Ovary (tissue), 9 donors: ENCODE results near the gene OLFM1. TPM values are rescaled to one million over a fixed set of nuclear protein-coding genes. Genes with fewer than 3 reads are reported as not detected.
"Not testable (repeated sequence)": the region's sequence is repeated elsewhere in the genome, so short reads cannot be mapped to it uniquely, and the experiment has no call there.

ENCODE experiments used
- DNase-seq, 5 donors: peaks; one replicate each; pipeline ENCODE4 v3.0.0-alpha.2; 2019 to 2020
- H3K27ac ChIP-seq, 2 donors: fragments of 200-600 bp; one replicate each; pipeline versions ENCODE4 v1.5.1 to v1.8.0; 2019 to 2022
- H3K27me3 ChIP-seq: fragments of 200-600 bp; one replicate; pipeline ENCODE4 v1.8.0; 2022
- H3K36me3 ChIP-seq: fragments of 200-600 bp; sonication (generic); one replicate; pipeline ENCODE4 v1.5.1; 2019
- H3K4me1 ChIP-seq: one replicate; pipeline ENCODE4 v1.8.1; 2013; ENCODE audit warnings: mild to moderate bottlenecking, moderate library complexity; ENCODE audit not compliant: insufficient read depth
- H3K4me3 ChIP-seq: fragments of 200-600 bp; sonication (generic); one replicate; pipeline ENCODE4 v1.5.1; 2017
- H3K9me3 ChIP-seq, 2 donors: fragments of 200-600 bp in 1 of 2; sonication (generic) in 1 of 2; one replicate each; pipeline versions ENCODE4 v1.5.1 to v1.8.1; 2013 to 2019; ENCODE audit warnings: mild to moderate bottlenecking in 1 of 2, moderate library complexity in 1 of 2
- CTCF ChIP-seq, 3 donors: fragments of 450-650 bp in 2 of 3; fragments of 200-600 bp in 1 of 3; IDR thresholded peaks; one replicate each; pipeline versions ENCODE4 v1.5.1 to v1.8.0; 2016 to 2022; ENCODE audit warnings: antibody characterized with exemption in 3 of 3, mild to moderate bottlenecking in 1 of 3
- EP300 ChIP-seq: sonication (generic); formaldehyde crosslinking; IDR thresholded peaks from one replicate; pipeline ENCODE4 v1.6.1; 2017; ENCODE audit warnings: antibody characterized with exemption
- POLR2A ChIP-seq: fragments of 450-650 bp; IDR thresholded peaks from one replicate; pipeline ENCODE4 v1.6.1; 2017; ENCODE audit warnings: antibody characterized with exemption, mild to moderate bottlenecking, moderate library complexity
- WGBS, 3 donors: extraction: QIAGEN DNeasy Blood & Tissue Kit in 1 of 3; methylation state at CpG; one replicate each; pipeline versions ENCODE4 v1.1.5 to v1.1.7; 2013 to 2017; 5-methylcytosine and 5-hydroxymethylcytosine counted together
- intact Hi-C, 4 donors: fragments of 100-400 bp; cut with DNase I; formaldehyde crosslinking; loops; one replicate each; pipeline versions ENCODE4 v1.11.0 to v1.15.1; 2022 to 2023
- polyA plus RNA-seq, 2 donors: library from polyadenylated mRNA; stranded (reverse); fragments of 200-250 nt in 1 of 2; fragments of 350-450 nt in 1 of 2; fragmentation: Illumina TruSeq in 1 of 2; extraction: RNeasy Lipid Tissue Mini Kit (QIAGEN cat#74804) in 1 of 2; gene quantifications; one replicate each; pipeline ENCODE4 v1.2.3, GENCODE V29; 2013 to 2014
- total RNA-seq, 7 donors: library from RNA; depleted of rRNA in 2 of 7; stranded (reverse); fragments of >200 nt in 2 of 7; fragmentation: NEBNext Ultra II Directional in 3 of 7; extraction: Animal tissue kit (Norgen Biotek cat#: 25700) in 3 of 7; gene quantifications; one replicate each; pipeline versions ENCODE4 v1.1.0 to v1.2.4, GENCODE V29; 2016 to 2023
- donor health status: DM: no; HTN: no; CAD: no; lungs with moderate emphysema.
- donor health status: DM: no; HTN: no; CAD: no.
- donor health status: Bipolar disorder and iron deficiency.
- donor health status: DM: yes; HTN: yes; CAD: no.
- donor health status: DM: no; HTN: no; CAD: no.
- donor health status: DM: yes; HTN: yes; CAD: no.

OLFM1 gene
- total and polyA plus RNA-seq, 9 donors = 6.5 to 40.0 (median 19.9) TPM

- H3K9me3 ChIP-seq = no peaks in the 10 kb centered on the region
- intact Hi-C loops = no loop called here
- TF ChIP-seq EP300 (no peak), CTCF (IDR thresholded peaks at IDR 0.05) (no peak), POLR2A (no peak)
- H3K27me3 ChIP-seq = no peaks in the 10 kb centered on the region
- no peak for DNase-seq
- no peak overlapping the region for H3K27ac ChIP-seq
- no peaks in the 10 kb centered on the region for H3K36me3 ChIP-seq
- H3K4me1 ChIP-seq = no peaks in the 10 kb centered on the region
- WGBS, 3 donors = 79 to 83% (median 81%) methylated on average over 8 of the region's 8 CpGs
- H3K4me3 ChIP-seq = no peak overlapping the region
Measured at GRCh38 chr9:135109650-135110049, 22.2 kb downstream of the OLFM1 start.

- no peaks in the 10 kb centered on the region for H3K4me1 ChIP-seq
- no peak overlapping the region for H3K27ac ChIP-seq
- 51 to 56% (median 51%) methylated on average over 14 of the region's 14 CpGs for WGBS, 3 donors
- intact Hi-C loops = no loop called here
- TF ChIP-seq POLR2A (no peak), CTCF (IDR thresholded peaks at IDR 0.05) (no peak), EP300 (no peak)
- H3K9me3 ChIP-seq = no peaks in the 10 kb centered on the region
- no peak overlapping the region for H3K4me3 ChIP-seq
- DNase-seq = no peak
- H3K27me3 ChIP-seq = no peaks in the 10 kb centered on the region
- H3K36me3 ChIP-seq = no peaks in the 10 kb centered on the region
Measured at GRCh38 chr9:135110416-135110815, 22.9 kb downstream of the OLFM1 start.

- H3K4me3 ChIP-seq, H3K9me3 ChIP-seq, H3K4me1 ChIP-seq, H3K36me3 ChIP-seq, intact Hi-C loops, H3K27me3 ChIP-seq, H3K27ac ChIP-seq, DNase-seq: not testable (repeated sequence)
- 79 to 85% (median 84%) methylated on average over 12 of the region's 12 CpGs for WGBS, 3 donors
Measured at GRCh38 chr9:135111600-135111999, 24.1 kb downstream of the OLFM1 start.

GRCh38 chr9:135116371-135116770 is 28.9 kb downstream of the OLFM1 start:
- intact Hi-C loops = no loop called here
- H3K4me1 ChIP-seq = no peaks in the 10 kb centered on the region
- no peaks in the 10 kb centered on the region for H3K27me3 ChIP-seq
- H3K27ac ChIP-seq = no peak overlapping the region
- H3K4me3 ChIP-seq = no peak overlapping the region
- no peak for TF ChIP-seq CTCF (IDR thresholded peaks at IDR 0.05)
- no peak for TF ChIP-seq EP300
- TF ChIP-seq POLR2A = no peak
- H3K36me3 ChIP-seq = no peaks in the 10 kb centered on the region
- H3K9me3 ChIP-seq = no peaks in the 10 kb centered on the region
- no peak for DNase-seq
- 92 to 93% (median 93%) methylated on average over 4 of the region's 4 CpGs for WGBS, 3 donors

GRCh38 chr9:135116881-135117280 is 29.4 kb downstream of the OLFM1 start:
- Histone ChIP-seq H3K27ac (no peak overlapping the region), H3K4me3 (no peak overlapping the region), H3K36me3 (no peaks in the 10 kb centered on the region), H3K27me3 (no peaks in the 10 kb centered on the region), H3K9me3 (no peaks in the 10 kb centered on the region), H3K4me1 (no peaks in the 10 kb centered on the region)
- TF ChIP-seq CTCF (IDR thresholded peaks at IDR 0.05) (no peak), POLR2A (no peak), EP300 (no peak)
- no peak for DNase-seq
- 73 to 78% (median 75%) methylated on average over 9 of the region's 9 CpGs for WGBS, 3 donors
- intact Hi-C loops = no loop called here
